Muscle of back (tissue), 11 donors: ENCODE data around the gene CCDC197. TPM values are rescaled to one million over a fixed set of nuclear protein-coding genes. Genes with fewer than 3 reads are reported as not detected.

Experiments
- DNase-seq, 3 donors: peaks; one replicate each; pipeline versions ENCODE4 v3.0.0 to v3.0.0-alpha.2; 2013
- polyA plus RNA-seq, 10 donors: library from polyadenylated mRNA; unstranded; fragments of 120-200 nt; gene quantifications; one replicate each; pipeline ENCODE4 v1.2.1, GENCODE V29; 2013; ENCODE audit not compliant: insufficient read length in 10 of 10

The CCDC197 gene
- polyA plus RNA-seq, 10 donors: not detected

GRCh38 chr14:93977171-93977570 is 19.9 kb upstream of the CCDC197 start:
- DNase-seq: no peak

DNA sequence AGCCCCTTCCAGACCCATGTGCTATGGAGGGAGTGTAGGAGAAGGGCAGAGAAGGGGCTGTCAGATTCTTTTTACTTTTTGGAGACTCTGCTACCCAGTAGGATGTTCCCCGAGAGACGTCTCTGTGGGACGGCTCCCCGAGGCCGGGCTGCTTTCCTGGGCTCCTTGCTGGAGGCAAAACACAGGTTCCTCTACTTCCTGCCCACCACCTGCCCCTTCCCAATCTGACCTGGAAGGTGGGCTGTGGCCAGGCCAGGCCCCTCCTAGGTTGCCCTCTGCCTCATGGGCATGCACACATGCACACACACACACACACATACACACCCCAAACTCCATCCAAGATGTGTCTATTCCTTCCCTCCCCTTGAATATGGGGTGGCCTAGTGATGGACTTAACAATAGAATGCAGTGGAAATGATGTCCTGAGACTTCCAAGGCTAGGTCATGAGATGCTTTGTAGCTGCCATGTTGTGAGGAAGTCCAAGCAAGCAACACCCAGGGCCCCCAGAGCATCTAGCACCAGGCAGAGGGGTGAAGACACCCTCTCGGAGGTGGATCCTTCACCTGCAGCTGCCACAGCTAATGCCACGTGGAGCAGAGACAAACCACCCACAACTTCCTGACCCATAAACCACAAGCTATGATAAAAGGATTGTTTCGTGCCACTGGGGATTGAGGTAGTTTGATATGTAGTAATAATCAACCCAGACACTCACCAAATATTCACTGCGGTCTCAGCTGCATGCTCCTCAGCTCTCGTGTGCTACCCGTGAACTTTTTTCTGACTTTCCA is 19.1 kb upstream of the CCDC197 start:
- no peak for DNase-seq

GRCh38 chr14:93978735-93979134 is 18.4 kb upstream of the CCDC197 start:
- no peak for DNase-seq

GRCh38 chr14:93980456-93981201 is 16.5 kb upstream of the CCDC197 start:
- peak in 2 of 3 donors; percentile 64 to 66 for DNase-seq

DNA sequence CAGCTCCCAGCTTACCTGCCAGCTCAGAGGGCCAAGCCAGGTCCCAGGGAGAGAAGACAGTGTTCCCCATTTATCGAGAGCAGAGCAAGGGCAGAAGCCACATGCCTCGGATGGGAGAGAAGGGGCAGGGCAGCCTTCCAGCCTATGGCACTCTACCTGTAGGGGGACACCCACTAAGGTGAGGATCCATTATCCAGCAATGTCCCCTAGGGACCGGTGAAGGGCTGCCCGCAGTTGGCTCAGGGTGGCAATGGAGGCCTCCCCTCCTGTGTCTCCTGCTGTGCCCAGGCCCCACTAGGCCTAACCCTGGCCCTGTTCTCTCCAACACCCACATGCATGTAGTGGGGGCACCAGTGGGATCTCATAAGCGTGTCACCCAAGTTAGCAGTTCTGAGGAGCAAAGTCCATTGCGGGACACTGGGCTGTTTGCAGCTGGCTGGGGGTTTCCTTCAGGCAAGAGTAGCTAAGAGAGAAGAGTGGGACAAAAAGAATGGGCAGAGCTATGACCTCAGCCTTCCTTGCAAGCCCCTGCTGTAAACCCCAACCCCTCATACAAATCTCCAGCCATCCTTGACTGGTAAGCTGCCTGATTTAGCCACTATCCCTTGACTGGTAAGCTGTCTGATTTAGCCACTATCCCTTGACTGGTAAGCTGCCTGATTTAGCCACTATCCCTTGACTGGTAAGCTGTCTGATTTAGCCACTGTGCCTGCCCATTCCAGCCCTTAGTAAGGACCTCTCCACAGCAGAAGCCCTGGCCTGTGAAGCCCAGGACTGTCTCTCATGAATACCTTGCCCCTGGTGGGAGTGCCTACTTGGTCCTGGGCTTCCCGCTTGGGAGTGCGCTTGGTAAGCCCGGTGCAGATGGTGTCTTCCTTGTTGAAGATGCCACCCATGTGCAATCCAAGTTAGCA is 15.5 kb upstream of the CCDC197 start:
- no peak for DNase-seq

DNA sequence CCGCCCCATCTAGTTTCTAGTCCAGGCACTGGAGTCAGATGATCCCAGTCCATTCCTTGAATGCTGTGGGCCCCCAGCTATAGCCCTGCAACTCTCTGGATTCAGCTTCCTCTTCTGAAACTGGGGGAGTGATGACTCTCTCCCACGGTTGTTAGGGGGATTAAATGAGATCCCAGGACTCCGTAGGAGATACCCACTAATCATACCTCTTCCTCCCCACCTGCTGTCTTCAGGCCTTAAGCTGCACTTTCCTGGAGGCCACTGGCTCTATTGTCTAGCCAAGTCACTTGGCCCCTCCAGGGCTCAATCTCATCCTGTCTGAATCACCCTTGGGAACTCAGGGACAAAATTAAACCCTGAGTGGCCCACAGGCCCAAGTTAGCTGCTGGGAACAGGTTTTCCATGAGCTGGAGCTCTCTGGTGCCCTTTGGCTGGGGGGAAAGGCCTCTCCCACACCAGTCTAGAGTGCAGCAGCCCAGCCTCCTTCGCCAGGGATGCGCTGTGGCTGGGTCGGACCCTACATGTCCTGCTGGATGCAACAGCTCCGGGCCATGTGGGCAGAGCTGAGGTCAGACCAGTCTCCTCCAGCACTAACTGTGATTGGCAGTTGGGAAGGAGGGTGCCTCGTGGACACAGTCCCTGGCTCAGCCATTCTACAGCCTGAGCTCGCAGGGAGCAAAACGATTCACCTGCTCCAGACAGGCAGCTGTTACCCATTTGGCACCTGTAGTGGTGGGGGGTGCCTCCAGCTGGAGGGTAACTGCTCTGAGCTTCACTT is 14.7 kb upstream of the CCDC197 start:
- no peak for DNase-seq

DNA sequence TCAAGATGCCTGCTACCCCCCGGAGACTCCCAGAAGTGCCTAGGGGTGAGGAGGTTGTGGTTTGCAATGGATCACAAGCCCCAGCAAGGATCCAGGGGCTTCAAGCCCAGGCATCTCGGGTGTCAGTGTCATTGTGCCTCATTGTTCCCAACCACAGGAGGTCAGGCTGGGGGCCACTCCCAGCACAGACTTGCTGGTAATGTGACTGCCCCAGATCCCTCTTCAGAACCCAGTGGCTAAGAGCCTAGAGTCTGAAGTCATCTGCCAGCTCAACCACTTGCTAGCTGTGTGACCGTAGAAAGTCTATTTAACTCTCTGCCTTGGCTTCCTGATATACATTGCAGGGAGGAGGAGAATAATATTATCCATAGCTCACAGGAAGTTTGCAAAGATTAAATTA is 13.0 kb upstream of the CCDC197 start:
- DNase-seq: no peak

DNA sequence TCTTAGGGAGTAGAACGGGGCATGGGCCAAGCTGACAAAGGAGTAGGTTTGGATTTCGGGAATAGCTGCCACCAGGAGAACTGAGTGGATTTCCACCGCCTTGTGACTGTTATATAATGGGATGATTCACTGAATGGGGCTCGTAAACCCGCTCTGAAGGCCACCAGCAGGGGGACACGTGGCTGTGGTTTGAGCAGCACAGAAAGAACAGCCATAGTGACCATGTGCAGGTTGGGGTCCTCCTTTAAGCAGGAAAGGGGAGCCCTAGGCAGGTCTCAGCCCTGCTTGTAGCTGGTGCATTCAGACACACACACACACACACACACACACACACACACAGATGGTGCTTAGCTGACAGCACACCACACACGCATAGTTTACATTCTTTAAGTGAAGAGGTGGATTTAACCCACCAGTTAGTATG is 12.1 kb upstream of the CCDC197 start:
- no peak for DNase-seq

- DNase-seq: no peak
These were observed 10.1 kb upstream of the CCDC197 start for GRCh38 chr14:93986955-93987354.

DNA sequence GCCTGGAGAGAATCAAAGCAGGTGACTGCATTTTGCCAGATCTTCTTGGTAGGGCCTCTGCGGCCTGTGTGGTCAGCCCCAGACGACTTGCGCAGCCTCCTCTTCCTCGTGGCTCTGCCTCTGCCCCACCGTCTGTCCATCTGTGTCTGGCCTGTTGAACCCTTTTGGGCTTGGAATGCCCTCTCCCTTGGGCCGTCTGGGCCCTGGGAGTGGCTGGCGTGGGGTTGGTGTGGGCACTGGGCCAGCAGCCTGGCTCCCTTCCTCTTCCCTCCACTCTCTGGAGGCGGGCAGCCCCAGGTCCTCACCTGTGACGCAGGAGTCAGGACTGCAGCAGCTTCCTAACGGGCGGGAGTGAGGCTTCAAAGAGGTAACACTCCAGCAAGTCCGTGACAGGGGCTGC is 9.7 kb upstream of the CCDC197 start:
- no peak for DNase-seq

DNA sequence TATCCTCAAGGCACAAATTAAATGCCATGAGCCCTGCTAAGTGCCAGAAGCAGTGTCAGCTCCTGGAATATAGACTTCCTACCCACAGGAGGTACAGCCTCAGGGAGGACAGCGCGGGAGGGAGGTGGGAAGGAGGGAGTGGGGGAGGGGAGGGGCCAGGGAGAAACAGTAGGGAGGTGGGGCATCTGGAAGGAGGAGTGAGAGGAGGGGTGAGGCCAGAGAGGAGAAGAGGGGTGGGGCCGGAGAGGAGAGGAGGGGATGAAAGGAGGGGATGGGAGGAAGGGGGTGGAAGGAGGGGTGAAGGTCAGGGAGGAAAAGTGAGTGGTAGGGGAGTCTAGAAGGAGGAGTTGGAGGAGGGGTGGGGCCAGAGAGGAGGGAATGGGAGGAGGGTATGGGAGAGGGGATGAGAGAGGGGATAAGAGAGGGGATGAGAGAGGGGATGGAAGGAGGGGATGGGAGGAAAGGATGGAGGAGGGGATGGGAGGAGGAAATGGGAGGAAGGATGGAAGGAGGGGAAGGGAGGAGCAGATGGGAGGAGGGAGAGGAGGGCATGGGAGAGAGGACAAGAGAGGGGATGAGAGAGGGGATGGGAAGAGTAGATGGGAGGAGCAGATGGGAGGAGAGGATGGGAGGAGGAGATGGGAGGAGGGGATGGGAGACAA is 9.2 kb upstream of the CCDC197 start:
- DNase-seq: no peak

DNA sequence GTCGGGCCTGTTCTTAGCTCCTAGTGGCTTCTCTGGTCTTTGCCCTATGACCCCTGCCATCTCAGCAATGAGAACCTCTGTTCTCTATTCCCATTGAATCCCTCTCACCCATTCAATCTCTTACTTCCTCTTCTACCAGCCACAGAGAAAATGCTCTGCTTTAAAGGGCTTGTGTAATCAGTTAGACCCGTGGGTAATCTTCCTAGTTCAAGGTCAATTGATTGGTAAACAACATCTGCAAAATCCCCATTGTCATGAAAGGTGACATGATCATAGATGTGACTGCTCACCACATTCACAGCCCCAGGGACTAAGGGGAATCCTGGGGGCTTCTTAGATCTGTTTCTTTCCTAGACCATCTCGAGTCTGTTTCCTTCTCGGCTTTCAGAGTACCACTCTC is 7.2 kb upstream of the CCDC197 start:
- DNase-seq: no peak

- DNase-seq: no peak
These were observed 5.9 kb upstream of the CCDC197 start for GRCh38 chr14:93991212-93991611.

- no peak for DNase-seq
These were observed 5.5 kb upstream of the CCDC197 start for GRCh38 chr14:93991649-93992048.

DNA sequence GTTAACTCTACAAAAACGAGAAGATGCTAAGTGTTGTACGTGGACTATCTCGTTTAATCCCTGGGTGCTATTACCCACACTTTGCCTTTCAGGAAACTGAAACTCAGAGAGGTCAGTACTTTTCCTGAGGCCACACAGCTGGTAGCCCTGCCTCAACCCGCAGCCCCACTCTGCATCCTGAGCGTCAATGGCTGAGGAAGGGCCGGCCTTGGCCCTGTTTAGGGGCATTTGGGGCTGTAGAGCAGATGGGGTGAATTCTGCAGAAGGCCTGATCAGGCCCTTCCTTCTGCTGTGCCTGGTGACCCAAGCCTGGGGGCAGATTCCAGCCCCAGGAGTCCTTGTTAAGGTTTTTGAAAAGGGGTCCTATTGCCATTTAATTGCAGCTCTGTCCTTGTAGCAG is 3.7 kb upstream of the CCDC197 start:
- no peak for DNase-seq

GRCh38 chr14:93994919-93995682 is 2.0 kb upstream of the CCDC197 start:
- DNase-seq: peak in 1 of 3 donors; percentile 29

DNA sequence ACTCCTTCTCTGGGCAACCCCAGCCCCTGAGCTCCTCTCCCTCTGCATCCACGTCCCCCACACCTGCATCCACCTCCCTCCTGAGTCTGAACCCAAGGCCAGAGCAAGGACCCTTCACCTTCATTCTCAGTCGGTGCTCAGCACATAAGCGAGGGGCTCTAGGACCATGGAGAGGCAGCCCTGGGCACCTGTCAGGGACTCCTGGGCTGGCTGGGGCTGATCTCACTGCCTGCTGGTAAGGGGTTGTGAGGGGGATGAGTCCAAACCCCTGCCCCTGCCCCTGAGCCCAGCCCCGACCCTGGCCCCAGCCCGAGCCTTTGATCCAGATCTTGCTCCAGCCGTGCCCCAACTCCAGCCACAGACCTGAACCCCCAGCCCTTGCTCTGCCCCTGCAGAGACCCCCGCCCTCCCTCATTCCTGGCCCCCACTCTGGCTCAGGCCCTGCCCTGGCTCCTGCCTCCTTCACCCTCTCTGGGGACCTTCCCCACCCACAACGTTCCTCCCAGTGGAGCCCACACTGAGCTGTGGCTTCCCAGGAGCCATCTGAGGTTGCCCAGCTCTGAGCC is 888 bp upstream of the CCDC197 start:
- no peak for DNase-seq

- DNase-seq: no peak
These were observed 1.1 kb downstream of the CCDC197 start for GRCh38 chr14:93997916-93998870.
